Jurkat, Clone E6-1 (cell line): ENCODE results near the gene CDH4.

Source experiments
- DNase-seq: peaks from one replicate; pipeline ENCODE4 v3.0.0-alpha.2; 2011; ENCODE audit warnings: low read depth, low spot score
- H3K4me3 ChIP-seq: 2 replicates; pipeline ENCODE4 v1.5.1; 2011; ENCODE audit warnings: mild to moderate bottlenecking, low read length, control low read depth, moderate library complexity

The CDH4 gene

DNA sequence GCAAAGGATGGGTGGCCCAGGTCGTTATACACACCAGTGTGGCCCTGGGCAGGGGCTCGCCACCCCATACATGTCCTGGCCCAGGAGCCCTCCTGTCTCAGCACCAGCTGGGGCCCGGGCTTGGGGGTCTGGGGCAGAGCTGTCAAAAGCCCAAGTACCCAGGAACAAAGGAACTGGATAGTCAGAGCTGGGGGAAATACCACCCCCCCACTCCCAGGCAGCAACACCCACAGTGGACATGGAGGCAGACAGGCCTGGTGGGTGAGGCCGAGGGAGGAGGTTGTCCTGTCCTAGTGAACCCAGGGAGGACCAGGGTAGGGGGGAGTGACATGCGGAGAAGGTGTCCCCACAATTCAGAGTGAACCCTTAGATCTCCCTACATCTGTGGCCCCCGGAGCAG is 406.5 kb downstream of the CDH4 start:
- no peak for DNase-seq
- H3K4me3 ChIP-seq, result no peak overlapping the region

DNA sequence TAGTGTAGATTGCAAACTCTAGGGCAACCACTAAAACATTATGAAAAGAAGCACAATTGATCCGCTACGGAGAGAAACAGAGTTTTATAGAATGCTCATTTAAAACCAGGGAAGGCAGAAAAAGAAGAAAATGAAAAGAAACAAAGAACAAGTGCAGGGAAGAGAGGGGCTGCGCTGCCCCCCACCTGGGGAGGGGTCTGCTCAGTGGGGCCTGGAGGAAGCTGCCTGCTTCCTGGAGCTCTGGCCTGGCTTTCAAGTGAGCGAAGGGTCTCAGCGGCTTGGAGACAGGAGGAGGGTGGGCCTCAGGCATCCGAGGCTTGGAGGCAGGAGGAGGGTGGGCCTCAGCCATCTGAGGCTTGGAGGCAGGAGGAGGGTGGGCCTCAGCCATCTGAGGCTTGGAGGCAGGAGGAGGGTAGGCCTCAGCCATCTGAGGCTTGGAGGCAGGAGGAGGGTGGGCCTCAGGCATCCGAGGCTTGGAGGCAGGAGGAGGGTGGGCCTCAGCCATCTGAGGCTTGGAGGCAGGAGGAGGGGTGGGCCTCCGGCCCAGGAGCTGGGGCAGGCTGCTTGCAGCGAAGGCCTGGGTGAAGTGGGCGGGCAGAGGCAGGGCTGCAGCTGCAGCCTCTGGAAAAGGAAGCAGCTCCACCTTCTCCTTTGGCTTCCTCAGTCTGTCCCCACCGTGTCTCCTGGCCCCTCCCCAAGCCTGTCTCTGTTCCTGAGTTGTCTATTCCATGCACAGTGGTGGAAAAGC is 407.4 kb downstream of the CDH4 start:
- DNase-seq, result no peak
- H3K4me3 ChIP-seq, result no peak overlapping the region

DNA sequence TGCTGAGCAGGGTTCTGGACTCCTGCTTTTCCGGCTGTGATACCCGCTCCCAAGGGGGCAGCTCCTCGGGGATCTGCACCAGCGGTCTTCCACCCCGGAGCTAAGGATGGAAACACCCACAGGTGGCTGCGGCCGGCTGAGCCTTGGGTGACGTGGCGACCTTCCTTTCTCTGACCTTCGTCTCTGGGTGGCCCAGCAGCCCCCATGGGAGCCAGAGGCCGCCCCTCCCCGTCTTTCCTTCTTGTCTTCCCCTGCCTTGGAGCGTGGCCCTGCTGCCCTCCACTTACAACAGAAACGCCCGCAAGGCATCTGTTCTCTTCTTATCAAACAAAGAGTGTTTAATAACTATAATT is 407.9 kb downstream of the CDH4 start:
- no peak for DNase-seq
- no peak overlapping the region for H3K4me3 ChIP-seq

DNA sequence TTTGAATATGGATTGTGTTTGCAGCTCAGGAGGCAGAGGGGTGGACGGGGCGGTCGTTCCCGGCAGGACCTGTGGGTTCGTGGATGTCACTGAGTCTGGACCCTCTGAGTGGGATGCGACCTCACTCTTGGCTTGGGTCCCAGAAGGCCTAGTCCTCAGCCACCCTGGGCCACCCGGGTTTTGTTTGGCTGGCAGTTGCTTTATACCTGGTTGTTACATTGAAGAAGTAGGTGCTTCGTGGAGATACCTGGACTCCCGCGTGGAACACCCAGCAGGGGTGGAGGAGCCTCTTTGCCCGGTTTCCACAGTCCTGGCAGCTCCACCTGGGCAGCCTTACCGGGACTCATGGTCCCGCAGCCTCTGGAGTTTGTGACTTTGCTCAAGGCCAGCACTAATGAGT is 408.5 kb downstream of the CDH4 start:
- no peak overlapping the region for H3K4me3 ChIP-seq
- no peak for DNase-seq

DNA sequence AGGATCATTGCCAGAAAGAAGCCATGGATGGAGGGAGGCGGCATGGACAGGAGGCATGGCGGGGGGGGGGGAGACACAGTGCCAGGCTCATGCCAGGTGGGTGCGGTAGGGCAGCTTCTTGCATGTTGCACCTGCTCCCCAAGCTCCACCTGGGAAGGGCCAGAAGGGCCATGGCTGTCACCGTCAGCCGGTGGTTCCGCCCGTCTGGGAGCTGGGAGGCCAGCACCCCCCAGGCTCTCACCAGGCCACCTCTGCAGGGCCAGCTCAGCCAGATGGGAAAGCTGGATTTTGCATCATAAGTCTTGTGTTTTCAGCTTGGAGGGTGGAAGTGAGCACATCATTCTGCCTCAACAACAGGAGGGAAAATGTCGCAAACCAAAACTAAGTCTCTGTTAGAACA is 409.0 kb downstream of the CDH4 start:
- H3K4me3 ChIP-seq, result no peak overlapping the region
- DNase-seq, result no peak

DNA sequence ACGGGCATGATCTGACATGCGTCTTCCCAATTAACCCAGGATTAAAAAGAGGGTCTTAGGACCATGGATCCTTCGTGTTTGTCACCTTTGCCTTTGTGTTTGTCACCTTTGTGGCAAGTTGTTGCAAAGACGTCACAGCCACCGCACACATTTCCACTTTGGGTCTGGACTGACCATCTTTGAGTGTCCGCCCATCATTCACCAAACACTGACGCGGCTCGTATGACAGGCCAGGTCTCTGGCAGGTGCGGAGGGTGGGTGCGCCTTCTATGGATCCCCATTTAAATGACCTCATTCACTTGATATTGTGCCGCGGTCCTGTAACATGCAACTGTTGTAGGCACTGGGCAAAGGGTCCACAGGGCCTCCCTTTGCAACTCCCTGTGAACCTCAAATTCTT is 409.5 kb downstream of the CDH4 start:
- H3K4me3 ChIP-seq, result no peak overlapping the region
- no peak for DNase-seq

DNA sequence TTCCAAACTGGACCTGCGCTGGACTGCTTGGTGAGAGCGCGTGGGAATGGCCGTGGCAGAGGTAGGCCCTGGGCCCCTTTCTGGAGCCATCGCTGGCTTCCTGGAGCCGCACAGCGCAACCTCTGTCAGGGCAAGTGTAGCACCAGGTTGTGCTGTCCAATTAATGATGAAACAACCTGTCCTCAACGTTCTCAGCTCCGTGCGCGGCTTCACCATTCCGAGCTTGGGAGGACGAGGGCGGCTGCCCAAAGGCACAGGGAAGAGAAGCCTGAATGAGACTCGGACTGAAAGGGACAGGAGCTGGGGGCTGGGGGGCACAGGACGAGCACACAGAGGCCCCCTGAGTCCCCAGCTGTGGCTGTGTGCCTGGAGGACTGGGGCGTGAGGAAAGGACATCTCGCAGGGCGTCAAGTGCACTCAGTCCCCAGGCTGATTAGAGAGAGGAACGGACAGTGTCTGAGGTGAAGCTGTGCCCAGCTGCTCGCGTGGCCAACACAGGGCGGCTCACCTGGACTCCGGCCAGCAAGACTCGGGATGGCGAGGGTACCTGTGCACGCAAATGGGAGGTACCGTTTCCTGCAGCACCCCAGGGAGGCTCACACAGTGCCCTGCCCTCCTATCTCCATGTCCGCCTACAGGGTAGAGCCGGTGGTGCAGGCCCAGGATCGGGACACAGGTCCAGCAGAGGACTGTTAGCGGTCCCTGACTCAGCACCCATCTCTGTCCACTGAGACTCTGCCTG is 410.3 kb downstream of the CDH4 start:
- no peak for DNase-seq
- no peak overlapping the region for H3K4me3 ChIP-seq

DNA sequence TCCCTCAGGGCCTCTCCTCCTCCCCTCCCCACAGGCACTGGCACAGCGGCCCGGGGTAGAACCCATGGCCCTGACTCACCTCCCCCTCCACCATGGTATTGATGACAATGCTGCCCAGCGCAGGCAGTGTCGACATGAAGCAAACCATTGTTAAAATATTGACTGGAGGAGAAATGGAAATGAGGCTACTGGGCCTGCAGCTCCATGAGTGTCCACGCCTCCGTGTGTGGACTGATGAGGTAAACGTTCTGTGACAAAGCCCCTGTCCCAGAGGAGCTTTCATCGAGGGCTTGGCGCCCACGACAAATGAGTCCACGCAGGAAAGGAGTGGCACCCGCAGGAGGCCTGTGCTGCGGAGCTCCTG is 410.9 kb downstream of the CDH4 start:
- no peak overlapping the region for H3K4me3 ChIP-seq

DNA sequence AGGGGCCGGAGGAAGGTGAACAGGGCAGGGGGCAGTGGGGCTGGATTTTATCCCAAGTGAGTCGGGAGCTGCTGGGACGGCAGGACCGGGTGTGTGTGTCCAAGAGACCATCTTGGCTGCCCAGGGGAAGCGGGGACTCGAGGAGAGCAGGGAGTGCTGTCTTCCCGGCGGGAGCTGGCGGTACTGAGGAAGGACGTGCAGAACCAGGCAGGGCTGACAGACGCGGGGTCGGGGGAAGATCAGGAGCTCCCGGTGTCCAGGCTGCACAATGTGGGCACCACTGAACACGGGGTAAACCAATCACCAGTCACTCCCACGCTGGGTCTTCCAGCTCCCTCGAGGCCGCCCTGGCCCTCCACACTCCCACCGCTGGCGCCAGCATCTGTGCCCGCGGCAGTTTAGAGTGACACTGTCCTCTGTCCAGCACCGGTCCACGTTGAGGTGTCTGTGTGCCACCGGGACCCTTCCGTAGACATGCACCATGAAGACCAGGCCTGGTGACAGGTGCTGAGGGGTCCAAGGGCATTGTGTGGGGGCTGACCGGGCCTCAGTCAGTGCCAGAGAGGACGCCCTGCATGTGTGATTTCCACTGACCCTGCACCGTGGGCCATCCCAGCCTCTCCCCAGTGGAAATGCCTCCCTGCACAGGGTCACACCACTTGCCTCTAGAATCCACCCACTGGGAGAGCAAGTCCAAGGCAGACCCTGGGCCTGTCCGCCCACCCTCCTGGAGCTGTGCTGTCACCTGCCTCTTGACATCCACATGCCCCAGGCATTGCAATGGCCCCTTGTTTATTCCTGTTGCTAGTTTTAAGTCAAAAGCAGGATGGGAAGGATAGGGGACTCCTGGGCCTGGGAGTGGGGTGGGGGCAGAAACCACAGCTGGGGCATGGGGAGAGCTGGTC is 411.7 kb downstream of the CDH4 start:
- no peak for DNase-seq
- no peak overlapping the region for H3K4me3 ChIP-seq

More for the DNA sequence above, 410.9 kb downstream of the CDH4 start:
- DNase-seq, result no peak

DNA sequence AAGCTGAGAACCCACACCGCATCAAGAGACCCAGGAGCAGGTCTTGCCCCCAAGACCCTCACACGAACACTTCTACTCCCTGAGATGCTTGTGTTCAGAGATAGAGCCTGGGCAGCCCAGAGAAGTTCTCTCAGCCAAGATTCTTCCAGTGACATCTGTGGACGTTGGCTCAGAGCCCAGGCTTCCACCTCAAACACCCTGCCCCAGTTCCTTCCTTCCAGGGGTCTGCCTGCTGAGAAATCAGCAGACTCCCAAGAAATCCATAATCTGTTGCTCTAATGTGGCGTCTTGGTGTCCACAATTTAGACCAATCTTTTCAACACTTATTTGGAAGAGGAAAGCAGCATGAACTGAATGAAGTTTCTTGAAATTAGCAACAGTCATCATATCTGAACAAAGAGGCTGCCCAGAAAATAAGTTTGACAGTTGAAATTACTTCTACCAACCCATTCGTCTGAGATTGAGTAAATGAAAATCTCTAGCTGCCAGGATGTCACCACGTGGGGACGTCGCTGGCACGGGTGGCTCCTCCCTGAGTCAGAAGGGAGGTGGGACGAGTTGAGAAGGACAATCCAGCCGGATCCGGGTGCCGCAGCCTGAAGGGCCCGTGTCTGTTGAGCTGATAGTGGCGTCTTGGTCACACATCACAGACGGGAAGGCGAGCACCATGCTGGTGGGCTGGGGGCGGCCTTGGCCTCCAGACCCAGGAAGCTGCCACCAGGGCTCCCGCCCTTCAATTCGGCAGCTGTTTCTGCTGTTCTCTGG is 412.7 kb downstream of the CDH4 start:
- no peak for DNase-seq
- no peak overlapping the region for H3K4me3 ChIP-seq

DNA sequence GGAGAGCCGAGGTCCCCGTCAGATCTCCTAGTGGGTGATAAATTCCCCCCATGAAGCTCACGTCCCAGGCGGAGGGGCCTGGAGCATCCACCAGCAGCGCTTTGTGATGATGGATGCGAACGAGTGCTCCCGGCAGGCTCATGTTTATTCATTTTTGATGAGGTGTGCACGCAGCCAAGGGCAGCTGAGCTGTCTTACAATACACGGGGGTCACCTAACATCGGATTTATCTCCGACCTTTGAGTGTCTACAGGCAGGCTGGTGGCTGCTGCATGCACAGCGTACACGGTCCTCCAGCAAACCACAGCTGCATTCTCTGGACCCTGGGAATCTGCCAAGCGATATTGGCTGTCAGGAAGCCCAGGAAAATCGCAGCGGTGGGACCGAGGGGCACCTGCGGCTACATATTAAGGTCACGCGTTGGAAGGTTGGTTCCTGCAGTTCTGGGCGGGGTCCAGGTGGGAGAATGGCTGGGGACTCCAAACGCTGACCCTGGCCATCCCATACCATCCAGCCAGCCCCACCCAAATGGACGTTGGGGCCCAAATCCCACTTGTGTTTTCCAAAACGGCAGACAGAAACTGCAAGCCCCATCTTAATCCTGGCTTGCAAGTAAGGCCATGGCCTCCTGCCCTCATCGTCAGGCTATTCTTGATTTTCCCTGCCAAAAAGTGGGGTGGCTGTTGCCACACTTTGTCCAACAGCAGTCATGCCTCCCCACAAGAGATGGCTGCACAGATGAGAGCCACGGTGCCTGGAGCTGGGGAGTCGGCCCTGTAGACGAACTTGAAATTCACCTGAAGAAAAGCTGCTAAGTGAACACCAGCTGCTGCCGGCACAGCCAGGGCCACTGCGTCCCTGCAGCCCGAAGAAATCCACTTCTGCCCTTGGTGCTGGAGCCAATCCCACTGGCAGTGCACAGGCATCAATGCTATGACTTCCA is 413.7 kb downstream of the CDH4 start:
- H3K4me3 ChIP-seq, result no peak overlapping the region
- DNase-seq, result no peak

DNA sequence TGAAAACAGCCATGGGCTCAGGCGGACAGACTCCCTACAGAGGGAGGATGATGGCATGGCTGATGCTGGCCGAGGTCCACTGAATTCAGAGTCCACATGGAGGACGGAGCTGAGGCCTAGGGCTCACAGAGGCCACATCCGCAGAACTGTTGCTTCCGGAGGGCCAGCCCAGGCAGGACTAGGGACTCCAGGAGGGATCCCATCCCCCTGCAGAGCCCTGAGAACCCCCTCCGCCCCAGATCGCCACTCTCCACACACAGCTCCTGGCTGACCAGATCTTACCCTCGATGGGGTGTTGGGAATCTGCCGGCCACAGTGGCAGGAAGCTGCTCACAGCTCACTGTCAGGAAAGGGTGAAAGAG is 414.4 kb downstream of the CDH4 start:
- DNase-seq, result no peak
- no peak overlapping the region for H3K4me3 ChIP-seq

DNA sequence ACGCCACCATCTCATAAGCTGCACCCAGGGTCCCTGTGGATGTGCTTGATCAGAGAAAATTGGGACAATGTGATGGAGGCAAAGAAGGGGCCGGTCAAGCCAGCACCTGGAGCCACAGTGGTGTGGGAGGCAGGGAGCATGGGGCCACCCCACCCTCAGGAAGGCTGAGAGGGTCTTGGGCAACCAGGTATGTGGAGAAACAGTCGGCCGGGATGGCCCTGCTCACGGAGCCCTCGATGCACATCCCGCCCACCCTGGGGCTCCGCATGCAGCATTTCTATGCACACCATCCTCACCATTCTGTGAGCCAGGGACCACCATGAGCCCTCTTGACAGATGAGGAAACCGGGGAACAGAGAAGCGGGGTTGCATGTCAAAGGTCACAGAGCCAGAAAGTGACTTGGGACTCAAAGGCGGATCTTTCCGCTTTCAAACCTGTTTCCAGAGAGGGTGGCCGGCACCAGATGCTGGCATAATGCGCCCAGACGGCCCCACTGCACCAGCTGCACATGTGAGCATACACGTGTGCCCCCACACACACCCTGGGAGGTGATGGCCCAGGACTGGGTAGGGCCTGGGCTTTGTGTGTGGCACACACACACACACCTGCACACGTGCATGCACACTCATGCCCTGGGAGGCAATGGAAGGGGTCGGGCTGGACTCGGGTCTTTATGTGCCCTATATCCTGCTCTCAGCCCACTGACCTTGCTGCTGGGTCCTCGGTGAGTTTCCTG is 415.2 kb downstream of the CDH4 start:
- H3K4me3 ChIP-seq, result no peak overlapping the region

DNA sequence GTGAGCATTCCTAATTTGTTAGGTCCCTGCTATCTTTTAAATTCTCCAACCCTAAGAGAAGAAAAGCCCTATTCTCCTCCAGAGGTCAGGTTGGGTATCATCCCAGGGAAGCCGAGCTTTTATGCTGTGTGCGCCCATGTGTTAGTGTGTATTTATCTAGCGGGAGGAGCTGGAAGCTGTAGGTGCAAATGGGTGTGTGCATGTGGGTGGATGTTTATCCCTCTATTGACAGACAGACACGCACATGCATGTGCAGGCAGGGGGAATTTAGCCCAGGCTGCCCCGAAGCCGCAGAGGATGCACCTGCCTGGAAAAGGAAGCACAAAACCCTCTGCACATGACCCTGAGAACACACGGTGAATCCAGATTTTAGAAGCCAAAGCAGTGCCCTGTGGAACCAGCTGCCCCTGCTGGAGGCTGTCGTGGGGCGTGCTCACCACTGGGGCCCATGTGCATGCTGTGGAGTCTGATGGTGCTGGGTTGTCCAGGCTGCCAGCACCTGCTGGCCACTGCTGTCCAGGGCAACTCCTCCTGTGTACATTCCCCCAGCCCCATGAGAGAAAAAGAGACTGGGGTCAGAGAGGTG is 416.1 kb downstream of the CDH4 start:
- no peak overlapping the region for H3K4me3 ChIP-seq

More for the DNA sequence above, 415.2 kb downstream of the CDH4 start:
- no peak for DNase-seq

DNA sequence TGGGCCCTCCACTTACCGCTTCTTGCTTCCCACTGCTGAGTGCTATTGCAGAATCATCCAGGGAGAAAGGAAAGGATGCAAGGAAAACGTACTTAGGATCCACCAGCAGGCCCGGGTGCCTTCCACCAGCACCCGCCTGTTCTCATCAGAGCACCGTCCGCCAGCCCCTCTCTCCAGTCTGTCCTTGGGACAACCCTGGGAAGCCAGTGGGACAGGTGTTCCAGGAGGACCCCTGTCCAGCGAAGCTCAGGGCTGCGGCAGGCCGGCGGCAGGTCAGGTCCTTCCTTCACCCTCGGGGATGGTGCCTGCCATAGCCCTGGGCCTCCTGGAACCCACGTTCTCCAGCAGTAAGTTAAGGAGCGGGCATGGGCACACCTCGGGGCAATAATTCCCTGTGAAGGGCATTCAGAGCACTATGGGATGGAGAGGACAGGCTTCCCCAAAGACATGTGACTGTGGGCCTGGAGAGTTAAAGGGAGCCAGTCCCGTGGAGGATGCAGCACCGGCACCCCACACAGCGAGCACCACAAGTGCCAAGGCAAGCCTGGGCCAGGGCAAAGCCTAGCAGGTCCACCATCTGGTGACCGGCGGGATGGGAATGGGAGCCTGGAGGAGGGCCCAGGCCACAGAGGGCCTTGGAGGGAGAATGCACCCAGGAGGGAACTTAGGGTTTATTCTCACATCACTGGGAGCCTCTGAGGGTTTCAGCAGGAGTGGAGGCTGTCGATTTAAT is 416.9 kb downstream of the CDH4 start:
- no peak overlapping the region for H3K4me3 ChIP-seq
- DNase-seq, result no peak

More for the DNA sequence above, 416.1 kb downstream of the CDH4 start:
- peak; percentile 7 for DNase-seq

DNA sequence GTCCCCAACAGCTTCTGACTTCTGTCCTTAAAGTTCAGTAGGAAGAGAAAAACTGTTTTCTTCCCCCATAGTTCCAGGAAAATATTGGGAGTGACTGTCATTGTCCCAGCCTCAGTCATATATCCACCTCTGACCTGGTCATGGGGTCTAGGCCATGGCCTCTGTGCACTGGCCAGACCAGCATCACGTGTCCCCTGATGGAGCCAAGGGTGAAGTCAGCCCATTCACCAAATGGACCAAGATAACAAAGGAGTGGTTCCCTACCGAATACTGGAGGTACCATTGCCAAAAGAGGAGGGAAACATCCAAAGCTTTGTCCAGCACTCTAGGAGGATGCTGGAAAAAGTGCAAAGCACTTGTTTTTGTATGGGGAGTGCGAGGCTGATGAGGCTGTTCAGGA is 418.2 kb downstream of the CDH4 start:
- H3K4me3 ChIP-seq, result no peak overlapping the region
- no peak for DNase-seq

DNA sequence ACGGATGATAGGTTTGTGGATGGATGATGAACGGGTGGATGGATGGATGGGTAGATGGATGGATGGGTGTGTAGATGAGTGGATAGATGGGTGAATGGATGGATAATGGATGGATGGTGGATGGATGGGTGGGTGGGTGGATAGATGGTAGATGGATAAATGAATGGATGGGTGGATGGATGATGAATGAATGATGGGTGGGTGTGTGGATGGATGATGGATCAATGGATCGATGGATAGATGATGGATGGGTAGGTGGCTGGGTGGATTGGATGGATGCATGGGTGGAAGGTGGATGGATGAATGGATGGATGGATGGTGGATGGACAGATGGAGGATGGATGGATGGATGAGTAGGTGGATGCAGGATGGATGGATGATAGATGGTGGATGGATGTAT is 419.5 kb downstream of the CDH4 start:
- H3K4me3 ChIP-seq, result no peak overlapping the region
- no peak for DNase-seq
